ENCODE data around the gene WDR86.

DNA sequence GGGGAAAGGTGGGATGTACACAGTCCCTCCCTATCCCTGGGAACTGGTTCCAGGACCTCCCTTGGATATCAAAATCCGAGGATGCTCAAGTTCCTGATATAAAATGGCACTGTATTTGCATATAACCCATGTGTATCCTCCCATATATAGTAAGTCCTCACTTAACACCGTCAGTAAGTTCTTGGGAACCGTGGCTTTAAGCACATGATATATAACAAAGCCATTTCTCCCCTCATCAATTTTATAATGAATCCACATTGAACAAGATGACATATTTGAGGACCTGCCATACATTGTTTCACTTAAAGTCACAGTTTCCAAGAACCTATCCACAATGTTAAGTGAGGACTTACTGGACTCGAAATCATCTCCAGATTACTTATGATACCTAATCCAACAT lies 24.7 kb upstream of the WDR86 start:
- no peak for TF ChIP-seq HDGF (IDR thresholded peaks at IDR 0.05; ENCODE audit: borderline replicate concordance)
- TF ChIP-seq FOXA1 (IDR thresholded peaks at IDR 0.05), result no peak
- TF ChIP-seq FOXM1 (IDR thresholded peaks at IDR 0.05; ENCODE audit: borderline replicate concordance), result no peak
- no peak for TF ChIP-seq ZNF384 (IDR thresholded peaks at IDR 0.05)
- no peak for TF ChIP-seq ELF4 (IDR thresholded peaks at IDR 0.05)
- TF ChIP-seq PKNOX1 (IDR thresholded peaks at IDR 0.05), result no peak
- no peak for TF ChIP-seq FOXK2 (IDR thresholded peaks at IDR 0.05)
- TF ChIP-seq NFRKB (IDR thresholded peaks at IDR 0.05), result no peak
- TF ChIP-seq SP1 (IDR thresholded peaks at IDR 0.05), result no peak

Measured in HEK293T (cell line).